Mesodermal cell (in vitro differentiated cells): ENCODE measurements around the gene VAMP5.

Experiments used
- H3K27ac ChIP-seq: 2 replicates; pipeline ENCODE4 v1.7.0; 2013; ENCODE audit warnings: mild to moderate bottlenecking, low read depth, low read length, moderate library complexity; ENCODE audit not compliant: severe bottlenecking
- H3K36me3 ChIP-seq: 2 replicates; pipeline ENCODE4 v1.7.1; 2013; ENCODE audit warnings: mild to moderate bottlenecking, low read length, moderate library complexity; ENCODE audit not compliant: control insufficient read depth, insufficient read depth
- H3K4me1 ChIP-seq: one replicate; pipeline ENCODE4 v1.7.1; 2013; ENCODE audit warnings: mild to moderate bottlenecking, low read length; ENCODE audit not compliant: insufficient read depth, control insufficient read depth, poor library complexity, severe bottlenecking
- H3K4me3 ChIP-seq: 2 replicates; pipeline ENCODE4 v1.7.0; 2013; ENCODE audit warnings: low read length, control low read depth, mild to moderate bottlenecking; ENCODE audit not compliant: insufficient read depth, poor library complexity, severe bottlenecking; ENCODE audit errors: extremely low read depth
- H3K9me3 ChIP-seq: 2 replicates; pipeline ENCODE4 v1.7.1; 2013; ENCODE audit warnings: mild to moderate bottlenecking, low read length, moderate library complexity; ENCODE audit not compliant: control insufficient read depth
- WGBS, 2 experiments: methylation state at CpG; one replicate each; pipeline ENCODE4 v1.1.5; 2013; ENCODE audit warnings: missing lambda C conversion rate in 2 of 2; ENCODE audit not compliant: insufficient coverage in 2 of 2; 5-methylcytosine and 5-hydroxymethylcytosine counted together

VAMP5 gene

DNA sequence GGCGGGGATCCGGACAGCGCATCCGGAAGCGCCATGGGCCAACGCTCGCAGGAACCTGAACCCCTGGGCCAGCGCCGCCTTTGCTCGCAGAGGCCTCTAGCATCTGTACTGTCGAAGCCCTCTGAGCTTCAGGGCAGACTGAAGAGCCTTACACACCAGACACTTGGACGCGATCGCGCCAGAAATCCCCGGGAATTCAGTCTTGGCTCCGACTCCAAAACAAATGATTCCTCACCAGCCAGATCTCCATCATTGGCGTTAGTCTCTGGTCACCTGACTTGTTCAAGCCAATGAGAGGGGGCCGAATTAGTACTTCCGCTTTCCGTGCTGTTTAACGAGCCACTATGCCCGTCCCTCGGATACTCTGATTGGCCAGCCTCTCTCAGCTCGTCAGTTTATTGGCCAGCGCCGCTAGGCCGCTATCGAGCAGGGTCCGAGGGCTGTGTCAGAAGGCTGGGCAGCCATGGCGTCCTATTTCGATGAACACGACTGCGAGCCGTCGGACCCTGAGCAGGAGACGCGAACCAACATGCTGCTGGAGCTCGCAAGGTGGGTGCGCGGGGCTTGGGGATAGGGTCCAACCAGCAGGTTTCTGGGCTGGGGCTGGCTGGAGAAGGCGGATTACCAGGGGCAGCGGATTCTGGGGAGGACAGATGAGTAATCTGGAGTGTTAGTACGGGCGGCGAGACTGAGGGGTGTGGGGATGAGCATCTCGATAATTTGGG lies 11.2 kb downstream of the VAMP5 start, which contains the start of gene RNF181:
Gene RNF181 (plus strand): TSS at position 445 of the 725 bp plus-strand sequence. CDS start 19 bp downstream, at position 464.
- H3K9me3 ChIP-seq: no peaks in the 10 kb centered on the region
- 0% methylated on average over 46 to 47 of the region's 47 CpGs for WGBS, 2 experiments

DNA sequence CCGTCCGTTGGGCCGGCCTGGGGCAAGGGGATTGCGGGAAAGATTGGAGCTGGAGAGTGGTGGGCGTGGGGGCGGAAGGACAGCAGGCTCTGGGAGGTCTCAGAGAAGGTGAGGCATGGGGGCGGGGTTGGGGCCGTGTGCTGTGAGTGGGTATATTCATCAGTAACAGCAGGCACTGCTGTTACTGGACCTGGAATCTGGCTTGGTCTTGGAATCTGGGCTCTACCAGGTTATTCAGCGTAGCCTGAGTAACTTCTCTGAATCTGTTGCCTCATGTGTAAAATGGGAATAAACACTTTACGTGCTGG lies 11.7 kb downstream of the VAMP5 start:
- WGBS, 2 experiments: 7 to 9% methylated on average over 7 to 8 of the region's 10 CpGs
- H3K36me3 ChIP-seq: peaks cover 38% of the 10 kb centered on the region
- peaks cover 6% of the 10 kb centered on the region for H3K4me1 ChIP-seq
- H3K27ac ChIP-seq: peak overlapping the region; percentile 81
- no peaks in the 10 kb centered on the region for H3K9me3 ChIP-seq
- H3K4me3 ChIP-seq: peak overlapping the region; percentile 69

More for the DNA sequence above, 11.2 kb downstream of the VAMP5 start, which contains the start of gene RNF181:
- H3K4me3 ChIP-seq: peak within 1 kb of the TSS; percentile 69
- H3K4me1 ChIP-seq: peaks cover 11% of the 10 kb centered on the region
- peaks cover 35% of the 10 kb centered on the region for H3K36me3 ChIP-seq
- peak within 1 kb of the TSS; percentile 81 for H3K27ac ChIP-seq

DNA sequence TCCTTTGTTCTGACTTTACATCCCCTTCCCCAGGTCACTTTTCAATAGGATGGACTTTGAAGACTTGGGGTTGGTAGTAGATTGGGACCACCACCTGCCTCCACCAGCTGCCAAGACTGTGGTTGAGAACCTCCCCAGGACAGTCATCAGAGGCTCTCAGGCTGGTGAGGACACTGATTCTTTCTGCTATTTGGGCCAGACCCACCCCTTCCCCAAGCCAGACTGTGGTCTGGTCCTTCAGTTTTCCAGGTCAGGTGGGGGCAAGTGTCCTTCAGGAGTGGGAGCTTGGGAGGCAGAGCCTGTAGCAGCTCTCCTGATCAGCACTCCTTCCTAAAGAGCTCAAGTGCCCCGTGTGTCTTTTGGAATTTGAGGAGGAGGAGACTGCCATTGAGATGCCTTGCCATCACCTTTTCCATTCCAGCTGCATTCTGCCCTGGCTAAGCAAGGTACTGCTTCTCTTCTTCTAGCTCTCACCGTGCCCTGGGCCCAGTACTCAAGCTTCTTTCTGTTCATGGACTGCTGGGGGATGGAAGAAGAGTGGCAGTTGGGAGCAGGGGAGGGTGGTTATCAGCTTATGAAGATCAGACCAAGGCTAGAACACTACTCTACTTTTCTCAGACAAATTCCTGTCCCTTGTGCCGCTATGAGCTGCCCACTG lies 12.4 kb downstream of the VAMP5 start:
- Histone ChIP-seq H3K27ac (no peak overlapping the region), H3K4me1 (peaks cover 6% of the 10 kb centered on the region), H3K36me3 (peaks cover 38% of the 10 kb centered on the region), H3K4me3 (peak overlapping the region; percentile 69), H3K9me3 (no peaks in the 10 kb centered on the region)
- WGBS, 2 experiments: 57 to 100% methylated on average over 1 of the region's 3 CpGs

GRCh38 chr2:85597241-85597640 lies 13.0 kb downstream of the VAMP5 start:
- peaks cover 38% of the 10 kb centered on the region for H3K36me3 ChIP-seq
- H3K27ac ChIP-seq: no peak overlapping the region
- peaks cover 6% of the 10 kb centered on the region for H3K4me1 ChIP-seq
- WGBS, 2 experiments: 85 to 99% methylated on average over 5 of the region's 5 CpGs
- no peak overlapping the region for H3K4me3 ChIP-seq
- no peaks in the 10 kb centered on the region for H3K9me3 ChIP-seq

- H3K4me3 ChIP-seq: no peak overlapping the region
- peaks cover 38% of the 10 kb centered on the region for H3K36me3 ChIP-seq
- 87 to 95% methylated on average over 10 to 12 of the region's 14 CpGs for WGBS, 2 experiments
- no peaks in the 10 kb centered on the region for H3K9me3 ChIP-seq
- H3K27ac ChIP-seq: no peak overlapping the region
- H3K4me1 ChIP-seq: peaks cover 8% of the 10 kb centered on the region
Measured at GRCh38 chr2:85598594-85599340, 14.5 kb downstream of the VAMP5 start.

DNA sequence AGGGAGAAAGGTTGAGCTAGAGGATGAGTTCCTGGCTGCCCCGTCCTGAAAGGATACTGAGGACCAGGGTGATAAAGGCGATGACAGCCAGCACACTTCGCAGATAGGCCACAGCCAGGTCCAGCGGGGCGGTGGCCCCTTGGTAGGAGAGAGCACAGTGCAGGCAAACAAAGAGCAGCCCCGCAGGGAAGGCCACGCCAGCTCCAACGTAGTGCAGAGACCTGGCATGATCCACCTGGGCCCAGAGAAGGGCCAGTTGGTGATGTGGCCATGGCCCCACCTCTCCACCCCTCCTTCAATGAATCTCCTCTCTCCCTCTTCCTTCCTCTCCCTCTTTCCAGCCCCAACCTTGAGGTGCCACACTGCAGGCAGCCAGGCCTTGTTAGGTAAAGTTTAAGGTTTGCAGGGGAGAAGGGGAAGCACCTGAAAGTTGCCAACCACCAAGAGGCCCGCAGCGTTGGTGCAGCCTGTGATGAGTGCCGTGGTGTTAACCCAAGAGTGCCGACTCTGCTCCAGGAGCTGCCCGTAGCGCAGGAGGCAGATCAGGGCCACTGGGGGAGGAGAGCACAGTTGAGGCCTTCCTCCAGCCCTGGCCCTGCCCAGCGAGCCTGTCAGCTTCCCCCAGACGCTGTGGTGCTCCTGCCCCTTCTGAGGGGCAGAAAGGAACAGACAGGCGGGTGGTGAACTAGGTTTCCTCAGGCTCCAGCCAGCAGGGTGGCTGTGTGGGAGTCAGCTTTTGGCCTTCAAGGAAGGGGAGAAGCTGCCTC lies 15.4 kb downstream of the VAMP5 start:
- Histone ChIP-seq H3K36me3 (peaks cover 41% of the 10 kb centered on the region), H3K4me3 (no peak overlapping the region), H3K4me1 (peaks cover 10% of the 10 kb centered on the region), H3K9me3 (no peaks in the 10 kb centered on the region), H3K27ac (no peak overlapping the region)
- WGBS, 2 experiments: 88 to 92% methylated on average over 13 to 17 of the region's 17 CpGs

- Histone ChIP-seq H3K9me3 (no peaks in the 10 kb centered on the region), H3K36me3 (peaks cover 45% of the 10 kb centered on the region), H3K4me1 (peaks cover 12% of the 10 kb centered on the region), H3K27ac (no peak overlapping the region), H3K4me3 (no peak overlapping the region)
- WGBS, 2 experiments: 86 to 100% methylated on average over 1 to 3 of the region's 3 CpGs
Measured at GRCh38 chr2:85600235-85600575, 16.0 kb downstream of the VAMP5 start.

GRCh38 chr2:85600951-85601770 lies 16.9 kb downstream of the VAMP5 start:
- Histone ChIP-seq H3K4me1 (peaks cover 13% of the 10 kb centered on the region), H3K4me3 (peak overlapping the region; percentile 82), H3K27ac (no peak overlapping the region), H3K9me3 (no peaks in the 10 kb centered on the region), H3K36me3 (peaks cover 45% of the 10 kb centered on the region)
- whole genome bisulfite sequencing, 2 experiments: 93 to 96% methylated on average over 3 of the region's 6 CpGs

DNA sequence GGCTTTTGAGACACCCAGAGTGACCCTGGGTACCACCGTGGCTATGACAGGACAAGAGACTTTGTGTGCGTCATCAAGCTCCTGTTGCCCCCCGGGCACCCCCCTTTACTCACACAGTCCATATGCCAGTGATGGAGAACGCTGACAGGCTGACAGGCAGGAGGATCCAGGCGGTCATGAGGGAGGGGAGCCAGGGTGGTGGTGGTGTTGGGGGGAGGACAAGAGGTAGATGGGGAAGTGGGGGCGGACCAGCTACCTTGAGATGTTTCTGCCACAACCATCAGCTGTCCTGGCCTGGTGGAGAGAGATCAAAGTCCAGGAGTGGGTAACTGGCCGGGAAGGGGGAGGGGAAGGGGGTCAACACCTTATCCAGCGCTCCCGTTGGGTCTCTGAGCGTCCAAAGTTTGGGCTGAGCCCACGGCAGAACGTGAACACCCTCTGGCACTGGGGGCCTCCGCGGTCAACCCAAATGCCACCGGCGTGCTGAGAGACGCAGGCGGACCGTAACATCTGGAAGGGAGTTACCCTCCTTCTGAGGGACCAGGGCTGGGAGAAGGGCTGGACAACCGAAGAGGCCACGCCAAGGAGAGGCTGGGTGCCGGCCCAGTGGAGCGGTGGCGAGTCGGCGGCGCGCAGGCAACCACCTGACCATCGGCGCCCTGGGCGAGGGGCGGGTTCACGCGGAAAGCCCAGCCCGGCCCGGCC lies 17.7 kb downstream of the VAMP5 start:
- WGBS, 2 experiments: 6 to 8% methylated on average over 21 to 32 of the region's 36 CpGs
- no peaks in the 10 kb centered on the region for H3K9me3 ChIP-seq
- H3K4me3 ChIP-seq: peak overlapping the region; percentile 82
- no peak overlapping the region for H3K27ac ChIP-seq
- H3K4me1 ChIP-seq: peaks cover 13% of the 10 kb centered on the region
- H3K36me3 ChIP-seq: peaks cover 38% of the 10 kb centered on the region
